ENCODE data around the gene HTR1B.

HTR1B gene, protein sequence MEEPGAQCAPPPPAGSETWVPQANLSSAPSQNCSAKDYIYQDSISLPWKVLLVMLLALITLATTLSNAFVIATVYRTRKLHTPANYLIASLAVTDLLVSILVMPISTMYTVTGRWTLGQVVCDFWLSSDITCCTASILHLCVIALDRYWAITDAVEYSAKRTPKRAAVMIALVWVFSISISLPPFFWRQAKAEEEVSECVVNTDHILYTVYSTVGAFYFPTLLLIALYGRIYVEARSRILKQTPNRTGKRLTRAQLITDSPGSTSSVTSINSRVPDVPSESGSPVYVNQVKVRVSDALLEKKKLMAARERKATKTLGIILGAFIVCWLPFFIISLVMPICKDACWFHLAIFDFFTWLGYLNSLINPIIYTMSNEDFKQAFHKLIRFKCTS

GRCh38 chr6:77463308-77463860 is at the start of gene HTR1B:
HTR1B (minus strand) TSS chr6:77463491; CDS start chr6:77463403, 88 bp downstream.
- no peak for DNase-seq

- DNase-seq = no peak
These were observed 49.3 kb upstream of the HTR1B start for GRCh38 chr6:77512554-77512953.

DNA sequence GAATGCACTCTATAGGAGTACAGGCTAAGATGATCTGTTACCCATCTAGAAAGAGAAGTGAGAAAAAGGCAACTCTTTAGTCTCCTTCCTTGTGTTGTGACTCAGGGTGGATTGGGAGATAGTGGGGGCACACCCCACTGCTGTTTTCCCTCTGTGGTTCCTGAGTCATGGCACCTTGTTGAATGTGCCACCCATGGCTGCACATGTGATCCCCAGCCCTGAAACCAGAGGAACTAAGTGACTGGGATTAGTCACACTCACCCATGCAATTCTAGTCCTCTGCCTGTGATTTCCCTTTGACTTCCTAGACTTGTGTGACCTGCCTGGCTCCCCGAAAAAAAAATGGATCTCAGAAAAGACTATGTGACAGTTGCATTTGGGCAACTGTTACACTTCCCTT is 48.6 kb upstream of the HTR1B start:
- DNase-seq = no peak

DNA sequence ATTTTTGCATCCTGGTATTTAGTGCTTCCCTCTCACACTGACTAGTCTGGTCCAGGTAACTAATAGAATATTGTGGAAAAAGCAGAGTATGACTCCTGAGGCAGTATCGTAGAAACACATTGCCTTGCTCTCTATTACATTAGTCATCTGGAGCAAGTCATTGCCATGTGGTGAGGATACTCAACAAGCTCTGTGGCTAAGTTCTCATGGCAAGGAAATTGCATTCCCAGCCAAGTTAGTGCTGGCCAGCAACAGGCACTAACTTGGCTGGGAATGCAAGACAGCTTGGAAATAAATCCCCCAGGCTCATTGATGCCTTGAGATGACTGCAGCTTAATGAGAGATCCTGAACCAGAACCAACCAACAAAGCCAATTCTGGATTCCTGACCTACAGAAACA is 39.7 kb upstream of the HTR1B start:
- no peak for DNase-seq

GRCh38 chr6:77492530-77492929 is 29.2 kb upstream of the HTR1B start:
- DNase-seq = no peak

DNA sequence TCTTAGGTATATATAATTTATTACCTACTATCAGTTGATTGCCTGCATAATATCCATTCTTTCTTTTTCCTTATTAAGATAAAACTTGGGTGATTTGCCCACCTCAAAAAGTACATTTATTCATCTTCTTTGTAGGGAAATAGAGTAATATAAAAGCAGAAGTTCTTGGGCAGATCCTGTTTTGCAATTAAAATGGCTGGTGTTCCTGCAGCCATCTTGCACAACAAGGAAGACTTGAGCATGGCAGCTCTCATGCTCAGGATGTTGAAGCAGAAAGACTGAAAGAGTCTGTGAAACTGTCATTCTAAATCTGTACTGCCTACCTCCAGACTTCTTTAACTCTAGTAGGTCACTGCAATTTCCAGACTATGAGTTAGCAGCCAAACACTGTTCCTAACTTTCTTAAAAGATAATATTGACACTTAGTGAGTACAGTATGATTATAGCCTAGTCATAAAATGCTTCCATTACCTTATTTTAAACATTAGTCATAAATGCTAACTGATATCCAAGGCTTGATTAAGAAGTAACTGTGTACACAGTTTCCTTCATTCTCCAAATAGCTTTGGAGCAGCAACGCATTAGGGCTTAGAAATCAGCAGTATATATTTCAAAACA is 24.6 kb upstream of the HTR1B start:
- DNase-seq = no peak

GRCh38 chr6:77482981-77483380 is 19.7 kb upstream of the HTR1B start:
- DNase-seq = no peak

DNA sequence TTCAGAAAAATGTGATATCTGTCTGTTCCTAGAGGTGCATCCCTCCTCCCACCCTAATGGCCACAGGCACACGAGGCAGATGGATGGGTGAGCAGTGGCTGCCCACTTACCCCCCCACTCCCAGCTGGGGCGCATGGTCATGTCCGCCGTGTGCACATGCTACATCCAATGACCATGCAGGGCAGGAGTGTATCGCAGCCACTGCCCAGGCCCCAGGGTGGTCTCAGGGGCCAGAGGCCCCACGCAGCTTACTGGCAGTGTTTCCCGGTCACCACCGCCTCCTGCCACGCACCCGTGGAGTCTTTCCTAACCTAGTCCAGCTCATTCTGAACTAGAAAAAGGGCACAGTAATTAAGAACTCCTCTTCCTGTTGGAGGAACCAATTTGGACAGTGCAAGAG is 11.7 kb upstream of the HTR1B start:
- no peak for DNase-seq

GRCh38 chr6:77474286-77474956 is 11.1 kb upstream of the HTR1B start:
- no peak for DNase-seq

- no peak for DNase-seq
These were observed 7.7 kb upstream of the HTR1B start for GRCh38 chr6:77470983-77471382.

DNA sequence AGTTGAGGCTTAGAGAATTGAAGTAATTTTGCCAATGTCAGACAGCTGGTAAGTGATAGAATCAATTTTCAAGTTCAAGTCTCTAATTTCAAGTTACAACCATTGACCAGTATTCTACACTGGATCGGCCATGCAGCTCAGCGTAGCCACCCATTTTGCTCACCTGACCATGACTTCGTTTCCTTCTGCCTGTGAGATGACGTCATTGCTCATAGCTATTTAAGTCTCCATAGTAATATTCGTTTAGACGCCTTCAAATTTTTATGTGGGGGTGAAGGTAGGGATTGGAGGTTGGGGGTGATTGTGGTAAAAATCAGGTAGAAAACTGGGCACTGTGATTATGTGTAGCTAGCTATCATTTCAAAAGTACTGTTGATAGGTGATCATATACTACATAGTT is 5.6 kb upstream of the HTR1B start:
- no peak for DNase-seq

GRCh38 chr6:77466451-77467437 is 3.5 kb upstream of the HTR1B start:
- no peak for DNase-seq

- DNase-seq = no peak
These were observed 2.8 kb upstream of the HTR1B start for GRCh38 chr6:77466055-77466450.

GRCh38 chr6:77464495-77464867 is 1.2 kb upstream of the HTR1B start:
- no peak for DNase-seq

GRCh38 chr6:77463861-77464494 is 687 bp upstream of the HTR1B start:
- no peak for DNase-seq

- no peak for DNase-seq
These were observed 658 bp downstream of the HTR1B start for GRCh38 chr6:77462359-77463307.

DNA sequence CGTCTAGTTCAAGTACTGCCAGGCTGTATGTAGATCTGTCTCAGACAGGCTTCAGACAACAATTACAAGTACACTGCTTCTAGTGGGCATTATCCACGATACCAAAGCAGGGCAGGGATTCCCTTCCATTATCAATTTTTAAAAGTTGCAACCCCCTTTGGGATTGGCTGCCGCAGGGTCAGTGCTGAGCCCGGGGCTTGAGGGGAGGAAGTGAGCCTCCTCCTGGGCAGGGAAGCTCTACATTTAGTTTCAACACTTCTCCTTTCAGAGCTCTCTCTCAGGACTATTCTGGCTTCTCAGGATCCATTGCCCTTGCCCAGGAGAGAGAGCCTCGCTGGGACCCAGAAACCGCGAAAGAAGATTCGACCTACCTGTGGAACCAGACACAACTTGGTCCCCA is 1.5 kb downstream of the HTR1B start:
- DNase-seq = no peak

DNA sequence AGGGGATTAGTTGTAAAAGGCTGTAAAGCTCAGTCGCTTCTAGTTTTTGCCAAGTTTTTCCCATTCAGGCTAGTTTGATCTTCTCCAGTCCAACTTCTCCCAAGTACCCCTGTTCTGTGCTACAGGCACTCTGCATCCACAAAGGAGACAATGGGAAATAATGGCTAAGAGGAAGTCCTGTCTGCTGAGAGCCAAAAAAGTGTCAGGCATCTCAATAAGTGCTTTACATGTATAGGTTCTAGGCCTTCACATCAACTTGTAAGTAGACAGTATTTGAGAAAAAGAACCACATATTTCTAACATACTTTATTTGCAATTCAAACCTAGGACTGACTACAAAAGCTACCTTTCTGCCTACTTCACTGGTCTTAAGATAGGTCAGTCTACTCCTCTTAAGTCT is 4.9 kb downstream of the HTR1B start:
- no peak for DNase-seq

- DNase-seq = no peak
These were observed 5.5 kb downstream of the HTR1B start for GRCh38 chr6:77457720-77458349.

- no peak for DNase-seq
These were observed 6.6 kb downstream of the HTR1B start for GRCh38 chr6:77456531-77457248.

All from activated effector memory CD4-positive, alpha-beta T cell treated with anti-CD3 and anti-CD28 coated beads, Interleukin-2, amount 50 U/mL, for 16 hours (primary cell).